Transverse colon (tissue), 4 donors: ENCODE data around the gene IFT22. TPM values are rescaled to one million over a fixed set of nuclear protein-coding genes. Genes with fewer than 3 reads are reported as not detected.

ENCODE experiments used
- DNase-seq: peaks from one replicate; pipeline ENCODE4 v3.0.0-alpha.2; 2019
- H3K27ac ChIP-seq, 4 donors: fragments of 200-600 bp; sonication (generic); 2 replicates each; pipeline ENCODE4 v1.5.1; 2016 to 2018; ENCODE audit warnings: inconsistent platforms in 4 of 4
- H3K27me3 ChIP-seq: fragments of 200-600 bp; sonication (generic); 2 replicates; pipeline ENCODE4 v1.5.1; 2017; ENCODE audit warnings: inconsistent platforms
- H3K36me3 ChIP-seq, 4 donors: fragments of 200-600 bp; sonication (generic); 2 replicates each; pipeline ENCODE4 v1.5.1; 2017 to 2019; ENCODE audit warnings: inconsistent platforms in 4 of 4
- H3K4me1 ChIP-seq, 4 donors: fragments of 200-600 bp; sonication (generic); 2 replicates each; pipeline ENCODE4 v1.5.1; 2017 to 2020; ENCODE audit warnings: inconsistent platforms in 4 of 4
- H3K4me3 ChIP-seq, 4 donors: fragments of 200-600 bp; sonication (generic); 1 replicate in 1 of 4; 2 replicates in 3 of 4; pipeline versions ENCODE4 v1.5.1 to v1.6.1; 2017 to 2019; ENCODE audit warnings: inconsistent platforms in 4 of 4
- H3K9me3 ChIP-seq, 2 donors: fragments of 200-600 bp; sonication (generic); 2 replicates each; pipeline ENCODE4 v1.5.1; 2017 to 2019; ENCODE audit warnings: inconsistent platforms in 2 of 2
- CTCF ChIP-seq, 5 experiments: fragments of 200-600 bp in 3 of 5; fragments of 450-650 bp in 2 of 5; sonication (generic) in 3 of 5; IDR thresholded peaks; 1 replicate in 2 of 5; 2 replicates in 3 of 5; pipeline ENCODE4 v1.5.1; 2016 to 2017; ENCODE audit warnings: antibody characterized with exemption in 5 of 5, inconsistent platforms in 3 of 5, mild to moderate bottlenecking in 2 of 5, moderate library complexity in 1 of 5
- EP300 ChIP-seq: sonication (generic); formaldehyde crosslinking; IDR thresholded peaks from one replicate; pipeline ENCODE4 v1.6.1; 2017; ENCODE audit warnings: antibody characterized with exemption, low read depth
- POLR2A ChIP-seq: fragments of 450-650 bp; IDR thresholded peaks from one replicate; pipeline ENCODE4 v1.6.1; 2016; ENCODE audit warnings: antibody characterized with exemption, mild to moderate bottlenecking, moderate library complexity
- POLR2AphosphoS5 ChIP-seq, 3 donors: sonication (generic); formaldehyde crosslinking; IDR thresholded peaks; one replicate each; pipeline ENCODE4 v1.6.1; 2016; ENCODE audit warnings: antibody characterized with exemption in 3 of 3
- WGBS, 2 donors: methylation state at CpG; one replicate each; pipeline ENCODE4 v1.1.5; 2018; ENCODE audit warnings: low coverage in 1 of 2; 5-methylcytosine and 5-hydroxymethylcytosine counted together
- in situ Hi-C, 4 donors: fragments of 200-750 bp; cut with MboI; loops; one replicate each; pipeline versions ENCODE4 v1.15.0 to v1.15.1; 2017; ENCODE audit warnings: low sequenced_read_pairs in 3 of 4, low pct_ligation_motif_present in 1 of 4, low pct_unique_long_range_greater_than_20kb in 1 of 4
- intact Hi-C: fragments of 100-400 bp; cut with DNase I; formaldehyde crosslinking; loops from one replicate; pipeline ENCODE4 v1.15.1; 2023; ENCODE audit warnings: low total_unique reads
- total RNA-seq, 4 donors: library from RNA; depleted of rRNA; stranded (reverse); fragments of >200 nt; gene quantifications; one replicate each; pipeline ENCODE4 v1.1.0, GENCODE V29; 2016

Gene IFT22
- total RNA-seq, 4 donors from 2014 or later, result 9.4 to 30.6 (median 11.3) TPM

GRCh38 chr7:101319401-101319800 lies 2.2 kb downstream of the IFT22 start:
- no peak for DNase-seq
- intact Hi-C loops (no loop called here), in situ Hi-C loops (no loop called here)
- Histone ChIP-seq H3K27ac (no peak overlapping the region), H3K4me3 (no peak overlapping the region), H3K27me3 (no peaks in the 10 kb centered on the region), H3K36me3 (no peaks in the 10 kb centered on the region), H3K4me1 (peaks cover 0 to 12% (median 10%) of the 10 kb centered on the region in 4 donors), H3K9me3 (no peaks in the 10 kb centered on the region)
- TF ChIP-seq POLR2AphosphoS5 (IDR thresholded peaks at IDR 0.05) (no peak), CTCF (IDR thresholded peaks at IDR 0.05) (no peak), EP300 (no peak), POLR2A (no peak)
- WGBS, 2 donors, result 54 to 56% methylated on average over 3 to 5 of the region's 5 CpGs

DNA sequence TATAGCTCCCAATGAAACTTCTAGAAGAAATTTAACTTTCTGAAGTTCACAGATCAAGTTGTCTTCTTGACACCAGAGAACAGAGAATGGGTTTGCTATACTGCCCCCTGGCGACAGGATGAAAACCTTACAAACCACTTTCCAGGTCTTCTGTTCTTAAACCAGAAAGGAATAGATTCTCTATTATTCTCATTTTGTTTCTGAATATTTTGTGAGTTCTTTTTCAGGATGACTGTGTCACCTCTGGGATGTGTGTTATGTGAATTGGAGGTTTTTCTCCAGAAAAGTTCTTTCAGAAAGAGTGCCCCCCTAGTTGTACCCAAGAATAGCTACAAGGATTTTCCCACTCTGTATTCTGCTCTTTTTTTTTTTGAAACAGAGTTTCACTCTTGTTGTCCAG lies 6.3 kb downstream of the IFT22 start:
- no peaks in the 10 kb centered on the region for H3K9me3 ChIP-seq
- no peaks in the 10 kb centered on the region for H3K36me3 ChIP-seq
- no peaks in the 10 kb centered on the region for H3K4me1 ChIP-seq
- DNase-seq, result peak; percentile 46
- in situ Hi-C loops (no loop called here), intact Hi-C loops (no loop called here)
- peaks cover under 1% of the 10 kb centered on the region for H3K27me3 ChIP-seq
- H3K27ac ChIP-seq, result no peak overlapping the region
- no peak overlapping the region for H3K4me3 ChIP-seq
- TF ChIP-seq CTCF (IDR thresholded peaks at IDR 0.05) (peak; percentile 32 to 66 (median 53)), POLR2AphosphoS5 (IDR thresholded peaks at IDR 0.05) (no peak)
- 0 to 17% methylated on average over 1 of the region's 1 CpG for WGBS, 2 donors

- intact Hi-C loops, result no loop called here
- peak overlapping the region; percentile 18 to 53 (median 36) for H3K4me3 ChIP-seq
- H3K36me3 ChIP-seq, result no peaks in the 10 kb centered on the region
- WGBS, 2 donors, result 11% methylated on average over 42 of the region's 62 CpGs; no CpG with 5 or more reads in 1 of the 2 donors
- peak; percentile 85 for DNase-seq
- peaks cover 62% of the 10 kb centered on the region for H3K27me3 ChIP-seq
- TF ChIP-seq POLR2A (peak; percentile 21), CTCF (IDR thresholded peaks at IDR 0.05) (no peak), EP300 (no peak), POLR2AphosphoS5 (IDR thresholded peaks at IDR 0.05) (peak in 1 of 3 donors; percentile 20)
- in situ Hi-C loops, result no loop called here
- H3K9me3 ChIP-seq, result no peaks in the 10 kb centered on the region
- peaks cover 0 to 14% (median 8%) of the 10 kb centered on the region in 4 donors for H3K4me1 ChIP-seq
- H3K27ac ChIP-seq, result peak overlapping the region in 1 of 4 donors; percentile 53
These were observed 13.1 kb downstream of the IFT22 start for GRCh38 chr7:101308245-101309085.

DNA sequence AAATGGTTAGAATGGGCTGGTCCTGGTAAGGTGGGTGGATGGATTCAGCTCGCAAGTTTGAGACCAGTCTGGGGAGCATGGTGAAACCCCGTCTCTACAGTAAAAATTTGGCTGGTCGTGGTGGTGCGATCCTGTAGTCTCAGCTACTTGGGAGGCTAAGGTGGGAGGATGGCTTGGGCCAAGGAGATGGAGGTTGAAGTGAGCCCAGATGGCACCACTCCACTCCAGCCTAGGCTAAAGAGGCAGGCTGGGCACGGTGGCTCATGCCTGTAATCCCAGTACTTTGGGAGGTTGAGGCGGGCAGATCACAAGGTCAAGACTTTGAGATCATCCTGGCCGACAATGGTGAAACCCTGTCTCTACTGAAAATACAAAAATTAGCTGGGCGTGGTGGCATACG lies 15.3 kb downstream of the IFT22 start:
- H3K9me3 ChIP-seq, result no peaks in the 10 kb centered on the region
- peaks cover 83% of the 10 kb centered on the region for H3K27me3 ChIP-seq
- intact Hi-C loops, result no loop called here
- no peaks in the 10 kb centered on the region for H3K36me3 ChIP-seq
- no peak overlapping the region for H3K27ac ChIP-seq
- WGBS, 2 donors, result 70 to 88% methylated on average over 2 to 9 of the region's 9 CpGs
- peaks cover 0 to 14% (median 8%) of the 10 kb centered on the region in 4 donors for H3K4me1 ChIP-seq
- in situ Hi-C loops, result no loop called here
- no peak overlapping the region for H3K4me3 ChIP-seq
- TF ChIP-seq EP300 (no peak), CTCF (IDR thresholded peaks at IDR 0.05) (no peak), POLR2AphosphoS5 (IDR thresholded peaks at IDR 0.05) (no peak), POLR2A (no peak)
- DNase-seq, result no peak
